Lung (tissue), 12 donors: ENCODE measurements around the gene AGPAT2. TPM values are rescaled to one million over a fixed set of nuclear protein-coding genes. Genes with fewer than 3 reads are reported as not detected.

Source experiments
- ATAC-seq: fragments of 200-7000 bp; cut with Tn5 transposase; one replicate; pipeline ENCODE4 v1.9.1; 2020; ENCODE audit warnings: moderate number of reproducible peaks; ENCODE audit not compliant: insufficient read depth, low FRiP score
- DNase-seq, 3 donors: peaks; one replicate each; pipeline ENCODE4 v3.0.0-alpha.2; 2013 to 2017
- H3K27ac ChIP-seq, 2 donors: one replicate each; pipeline ENCODE4 v1.5.1; 2013; ENCODE audit warnings: mild to moderate bottlenecking in 2 of 2, moderate library complexity in 2 of 2, control low read depth in 1 of 2, inconsistent platforms in 1 of 2, low read depth in 1 of 2, low read length in 1 of 2
- H3K27me3 ChIP-seq, 3 donors: one replicate each; pipeline ENCODE4 v1.5.1; 2013; ENCODE audit warnings: low read length in 2 of 3; ENCODE audit not compliant: control insufficient read depth in 3 of 3, insufficient read depth in 3 of 3
- H3K36me3 ChIP-seq, 4 donors: one replicate each; pipeline ENCODE4 v1.5.1; 2013; ENCODE audit warnings: low read length in 4 of 4, mild to moderate bottlenecking in 1 of 4, moderate library complexity in 1 of 4; ENCODE audit not compliant: control insufficient read depth in 4 of 4, insufficient read depth in 4 of 4
- H3K4me1 ChIP-seq, 5 donors: one replicate each; pipeline ENCODE4 v1.5.1; 2013; ENCODE audit warnings: low read length in 5 of 5, mild to moderate bottlenecking in 2 of 5, moderate library complexity in 1 of 5; ENCODE audit not compliant: control insufficient read depth in 5 of 5, insufficient read depth in 5 of 5
- H3K4me3 ChIP-seq: one replicate; pipeline ENCODE4 v1.5.1; 2013; ENCODE audit warnings: mild to moderate bottlenecking, control low read depth, moderate library complexity
- H3K9ac ChIP-seq, 2 donors: one replicate each; pipeline ENCODE4 v1.5.1; 2013; ENCODE audit warnings: low read length in 2 of 2, control low read depth in 1 of 2; ENCODE audit not compliant: insufficient read depth in 1 of 2
- H3K9me3 ChIP-seq, 4 donors: one replicate each; pipeline ENCODE4 v1.5.1; 2013; ENCODE audit warnings: low read length in 3 of 4, mild to moderate bottlenecking in 1 of 4, moderate library complexity in 1 of 4; ENCODE audit not compliant: control insufficient read depth in 4 of 4, insufficient read depth in 3 of 4
- WGBS, 2 donors: extraction: QIAGEN DNeasy Blood & Tissue Kit; methylation state at CpG; one replicate each; pipeline ENCODE4 v1.1.7; 2013; 5-methylcytosine and 5-hydroxymethylcytosine counted together
- polyA plus RNA-seq, 2 donors: library from polyadenylated mRNA; stranded (reverse); fragments of 200-250 nt; gene quantifications; one replicate each; pipeline ENCODE4 v1.2.1, GENCODE V29; 2013
- total RNA-seq, 2 donors: library from RNA; depleted of rRNA in 1 of 2; stranded (reverse); fragments of >200 nt in 1 of 2; gene quantifications; one replicate each; pipeline ENCODE4 v1.2.1, GENCODE V29; 2014 to 2021
- TF ChIP-seq, protein P1 (sequence below): IDR thresholded peaks from 2 replicates; pipeline ENCODE4 v1.5.1; 2012; ENCODE audit warnings: mild to moderate bottlenecking; ENCODE audit errors: control extremely low read depth, extremely low read depth
- donor health status: control.
- donor health status: control.
- donor health status: Bipolar disorder and iron deficiency.
- donor health status: healthy.
- donor health status: DM: yes; HTN: yes; CAD: no.

AGPAT2 gene
- total and polyA plus RNA-seq, 4 donors: 81.7 to 277 (median 177) TPM

DNA sequence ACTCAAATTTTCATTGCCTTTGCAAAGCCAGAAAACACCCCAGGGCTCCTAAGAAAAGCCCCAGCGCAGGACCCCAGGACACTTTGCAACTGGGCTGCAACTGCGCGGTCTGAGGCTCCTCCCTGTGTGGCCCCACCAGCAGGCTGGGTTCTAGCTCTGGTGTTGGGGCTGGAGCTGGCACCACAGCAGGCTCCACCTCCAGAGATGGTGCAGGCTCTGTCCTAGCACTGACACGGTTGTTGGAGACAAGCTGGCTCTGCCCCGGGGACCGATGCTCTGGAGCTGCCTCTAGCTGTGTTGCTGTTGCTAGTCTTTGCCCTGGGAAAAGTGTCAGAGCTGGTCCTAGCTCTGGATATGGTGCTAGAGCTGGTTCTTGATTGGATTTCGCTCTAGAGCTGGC lies 41.9 kb upstream of the AGPAT2 start:
- H3K4me1 ChIP-seq: peaks cover 0 to 28% (median 10%) of the 10 kb centered on the region in 5 donors
- no peaks in the 10 kb centered on the region for H3K27me3 ChIP-seq
- no peak overlapping the region for H3K27ac ChIP-seq
- WGBS, 2 donors: 88 to 90% methylated on average over 7 of the region's 7 CpGs
- TF ChIP-seq, protein P1, sequence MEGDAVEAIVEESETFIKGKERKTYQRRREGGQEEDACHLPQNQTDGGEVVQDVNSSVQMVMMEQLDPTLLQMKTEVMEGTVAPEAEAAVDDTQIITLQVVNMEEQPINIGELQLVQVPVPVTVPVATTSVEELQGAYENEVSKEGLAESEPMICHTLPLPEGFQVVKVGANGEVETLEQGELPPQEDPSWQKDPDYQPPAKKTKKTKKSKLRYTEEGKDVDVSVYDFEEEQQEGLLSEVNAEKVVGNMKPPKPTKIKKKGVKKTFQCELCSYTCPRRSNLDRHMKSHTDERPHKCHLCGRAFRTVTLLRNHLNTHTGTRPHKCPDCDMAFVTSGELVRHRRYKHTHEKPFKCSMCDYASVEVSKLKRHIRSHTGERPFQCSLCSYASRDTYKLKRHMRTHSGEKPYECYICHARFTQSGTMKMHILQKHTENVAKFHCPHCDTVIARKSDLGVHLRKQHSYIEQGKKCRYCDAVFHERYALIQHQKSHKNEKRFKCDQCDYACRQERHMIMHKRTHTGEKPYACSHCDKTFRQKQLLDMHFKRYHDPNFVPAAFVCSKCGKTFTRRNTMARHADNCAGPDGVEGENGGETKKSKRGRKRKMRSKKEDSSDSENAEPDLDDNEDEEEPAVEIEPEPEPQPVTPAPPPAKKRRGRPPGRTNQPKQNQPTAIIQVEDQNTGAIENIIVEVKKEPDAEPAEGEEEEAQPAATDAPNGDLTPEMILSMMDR: no peak
- no peak overlapping the region for H3K9ac ChIP-seq
- DNase-seq: no peak
- H3K36me3 ChIP-seq: peaks cover 0 to 19% (median 17%) of the 10 kb centered on the region in 4 donors
- no peaks in the 10 kb centered on the region for H3K9me3 ChIP-seq
- no peak for ATAC-seq
- no peak overlapping the region for H3K4me3 ChIP-seq

DNA sequence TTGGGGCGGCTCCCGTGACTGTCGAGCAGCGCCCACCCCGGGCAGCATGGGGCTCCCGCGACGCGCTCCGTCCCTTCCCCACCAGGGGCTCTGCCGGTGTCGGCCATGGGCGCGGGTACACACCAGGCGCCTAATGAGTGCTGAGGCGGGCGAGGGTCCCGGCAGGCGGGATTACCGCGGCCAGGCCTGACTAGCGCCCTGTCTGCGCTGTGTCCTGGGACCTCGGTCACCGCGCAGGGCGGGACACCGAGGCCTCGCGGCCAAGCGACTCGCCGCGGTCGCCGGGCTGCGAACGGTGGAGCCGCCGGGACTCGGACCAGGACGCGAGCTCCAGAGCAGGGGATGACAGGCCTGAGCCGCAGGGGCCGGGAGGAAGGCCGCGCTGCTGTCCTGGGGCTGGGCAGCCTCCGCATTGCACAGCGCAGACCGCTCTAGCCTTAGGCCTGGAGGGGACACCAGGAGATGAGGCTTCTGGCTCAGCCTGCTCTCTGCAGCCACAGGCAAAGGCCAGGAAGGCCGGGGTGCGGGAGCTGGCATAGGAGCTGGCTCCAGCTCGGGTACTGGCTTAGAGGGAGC lies 41.4 kb upstream of the AGPAT2 start:
- peak overlapping the region; percentile 47 to 51 for H3K27ac ChIP-seq
- peak; percentile 20 for ATAC-seq
- no peak for DNase-seq

DNA sequence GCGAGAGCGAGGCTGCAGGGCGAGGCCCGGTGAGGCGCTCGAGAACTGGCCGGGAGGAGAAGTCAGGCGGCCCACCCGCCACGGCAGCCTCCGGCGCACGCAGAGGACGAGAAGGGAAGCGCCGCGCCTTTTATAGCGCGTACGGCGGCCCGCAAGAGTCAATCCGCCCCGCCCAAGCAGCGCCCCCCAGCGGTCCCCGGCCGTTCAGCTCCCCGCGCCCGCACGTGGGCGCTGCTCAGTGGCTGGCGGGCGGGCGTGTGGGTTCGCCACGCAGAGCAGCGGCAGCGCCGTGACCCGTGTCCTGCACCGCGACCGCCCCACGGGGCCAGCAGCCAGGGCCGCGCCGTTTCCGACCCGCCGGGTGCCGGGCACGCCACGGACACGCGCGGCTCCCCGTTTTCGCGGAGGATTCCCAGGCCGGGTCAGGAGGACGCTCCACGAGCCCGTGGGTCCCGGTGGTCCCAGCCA lies 40.9 kb upstream of the AGPAT2 start:
- Histone ChIP-seq H3K27ac (peak overlapping the region; percentile 50 to 91), H3K9ac (no peak overlapping the region), H3K9me3 (no peaks in the 10 kb centered on the region), H3K4me3 (peak overlapping the region; percentile 74), H3K4me1 (peaks cover 0 to 28% (median 11%) of the 10 kb centered on the region in 5 donors), H3K36me3 (peaks cover 4 to 28% (median 24%) of the 10 kb centered on the region in 4 donors), H3K27me3 (no peaks in the 10 kb centered on the region)
- TF ChIP-seq, protein P1: peak; percentile 90
- peak; percentile 84 to 93 (median 91) for DNase-seq
- 1% methylated on average over 28 to 66 of the region's 66 CpGs for WGBS, 2 donors
- peak; percentile 89 for ATAC-seq

More for the DNA sequence above, 41.4 kb upstream of the AGPAT2 start:
- WGBS, 2 donors: 5% methylated on average over 51 to 53 of the region's 53 CpGs
- peaks cover 0 to 22% (median 22%) of the 10 kb centered on the region in 4 donors for H3K36me3 ChIP-seq
- no peaks in the 10 kb centered on the region for H3K27me3 ChIP-seq
- TF ChIP-seq, protein P1: no peak
- no peak overlapping the region for H3K9ac ChIP-seq
- H3K4me3 ChIP-seq: peak overlapping the region; percentile 69
- H3K4me1 ChIP-seq: peaks cover 0 to 28% (median 10%) of the 10 kb centered on the region in 5 donors
- no peaks in the 10 kb centered on the region for H3K9me3 ChIP-seq
